ENCODE data around the gene HOXD10. TPM values are rescaled to one million over a fixed set of nuclear protein-coding genes. Genes with fewer than 3 reads are reported as not detected.

Gene HOXD10
- total RNA-seq, 1 donor from 2014 or later: not detected

DNA sequence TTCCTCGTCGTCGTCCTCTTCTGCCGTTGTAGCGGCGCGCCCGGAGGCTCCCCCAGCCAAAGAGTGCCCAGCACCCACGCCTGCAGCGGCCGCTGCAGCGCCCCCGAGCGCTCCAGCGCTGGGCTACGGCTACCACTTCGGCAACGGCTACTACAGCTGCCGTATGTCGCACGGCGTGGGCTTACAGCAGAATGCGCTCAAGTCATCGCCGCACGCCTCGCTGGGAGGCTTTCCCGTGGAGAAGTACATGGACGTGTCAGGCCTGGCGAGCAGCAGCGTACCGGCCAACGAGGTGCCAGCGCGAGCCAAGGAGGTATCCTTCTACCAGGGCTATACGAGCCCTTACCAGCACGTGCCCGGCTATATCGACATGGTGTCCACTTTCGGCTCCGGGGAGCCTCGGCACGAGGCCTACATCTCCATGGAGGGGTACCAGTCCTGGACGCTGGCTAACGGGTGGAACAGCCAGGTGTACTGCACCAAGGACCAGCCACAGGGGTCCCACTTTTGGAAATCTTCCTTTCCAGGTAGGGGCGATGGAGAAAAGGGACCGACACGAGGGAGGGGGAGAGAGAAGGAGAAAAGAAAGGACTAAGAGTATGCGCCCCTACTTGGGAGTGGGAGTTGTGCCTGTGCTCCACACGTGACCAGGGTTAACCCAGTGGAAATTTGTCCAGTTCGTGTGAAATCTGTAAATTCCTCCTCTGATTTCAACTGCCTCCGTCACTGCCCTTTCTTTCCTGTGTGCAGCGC is 23.3 kb upstream of the HOXD10 start:
- Mint-ChIP-seq H3K27me3 (ENCODE audit: unreplicated experiment) (peaks cover 41% of the 10 kb centered on the region), H3K4me1 (ENCODE audit: unreplicated experiment) (peaks cover 29% of the 10 kb centered on the region), H3K4me3 (ENCODE audit: unreplicated experiment) (no peak overlapping the region), H3K36me3 (ENCODE audit: low read depth, unreplicated experiment) (no peaks in the 10 kb centered on the region), H3K9me3 (ENCODE audit: unreplicated experiment) (no peaks in the 10 kb centered on the region), H3K27ac (ENCODE audit: unreplicated experiment) (peak overlapping the region; percentile 74)
- TF ChIP-seq, protein P1, sequence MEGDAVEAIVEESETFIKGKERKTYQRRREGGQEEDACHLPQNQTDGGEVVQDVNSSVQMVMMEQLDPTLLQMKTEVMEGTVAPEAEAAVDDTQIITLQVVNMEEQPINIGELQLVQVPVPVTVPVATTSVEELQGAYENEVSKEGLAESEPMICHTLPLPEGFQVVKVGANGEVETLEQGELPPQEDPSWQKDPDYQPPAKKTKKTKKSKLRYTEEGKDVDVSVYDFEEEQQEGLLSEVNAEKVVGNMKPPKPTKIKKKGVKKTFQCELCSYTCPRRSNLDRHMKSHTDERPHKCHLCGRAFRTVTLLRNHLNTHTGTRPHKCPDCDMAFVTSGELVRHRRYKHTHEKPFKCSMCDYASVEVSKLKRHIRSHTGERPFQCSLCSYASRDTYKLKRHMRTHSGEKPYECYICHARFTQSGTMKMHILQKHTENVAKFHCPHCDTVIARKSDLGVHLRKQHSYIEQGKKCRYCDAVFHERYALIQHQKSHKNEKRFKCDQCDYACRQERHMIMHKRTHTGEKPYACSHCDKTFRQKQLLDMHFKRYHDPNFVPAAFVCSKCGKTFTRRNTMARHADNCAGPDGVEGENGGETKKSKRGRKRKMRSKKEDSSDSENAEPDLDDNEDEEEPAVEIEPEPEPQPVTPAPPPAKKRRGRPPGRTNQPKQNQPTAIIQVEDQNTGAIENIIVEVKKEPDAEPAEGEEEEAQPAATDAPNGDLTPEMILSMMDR (IDR thresholded peaks at IDR 0.05; ENCODE audit: unreplicated experiment): no peak
- no peak for DNase-seq (ENCODE audit: low spot score)

GRCh38 chr2:176093898-176094249 is 22.7 kb upstream of the HOXD10 start:
- peak overlapping the region; percentile 74 for H3K27ac Mint-ChIP-seq (ENCODE audit: unreplicated experiment)
- H3K4me3 Mint-ChIP-seq (ENCODE audit: unreplicated experiment): peak overlapping the region; percentile 49
- H3K4me1 Mint-ChIP-seq (ENCODE audit: unreplicated experiment): peaks cover 32% of the 10 kb centered on the region
- H3K27me3 Mint-ChIP-seq (ENCODE audit: unreplicated experiment): peaks cover 41% of the 10 kb centered on the region
- no peaks in the 10 kb centered on the region for H3K9me3 Mint-ChIP-seq (ENCODE audit: unreplicated experiment)
- no peaks in the 10 kb centered on the region for H3K36me3 Mint-ChIP-seq (ENCODE audit: low read depth, unreplicated experiment)
- TF ChIP-seq, protein P1 (IDR thresholded peaks at IDR 0.05; ENCODE audit: unreplicated experiment): no peak
- DNase-seq (ENCODE audit: low spot score): no peak

GRCh38 chr2:176094349-176094748 is 22.2 kb upstream of the HOXD10 start:
- DNase-seq (ENCODE audit: low spot score): no peak
- TF ChIP-seq, protein P1 (IDR thresholded peaks at IDR 0.05; ENCODE audit: unreplicated experiment): no peak
- Mint-ChIP-seq H3K9me3 (ENCODE audit: unreplicated experiment) (no peaks in the 10 kb centered on the region), H3K36me3 (ENCODE audit: low read depth, unreplicated experiment) (no peaks in the 10 kb centered on the region), H3K4me3 (ENCODE audit: unreplicated experiment) (no peak overlapping the region), H3K27me3 (ENCODE audit: unreplicated experiment) (peaks cover 45% of the 10 kb centered on the region), H3K27ac (ENCODE audit: unreplicated experiment) (no peak overlapping the region), H3K4me1 (ENCODE audit: unreplicated experiment) (peaks cover 35% of the 10 kb centered on the region)

- Mint-ChIP-seq H3K27ac (ENCODE audit: unreplicated experiment) (no peak overlapping the region), H3K4me3 (ENCODE audit: unreplicated experiment) (no peak overlapping the region), H3K27me3 (ENCODE audit: unreplicated experiment) (peaks cover 48% of the 10 kb centered on the region), H3K36me3 (ENCODE audit: low read depth, unreplicated experiment) (no peaks in the 10 kb centered on the region), H3K9me3 (ENCODE audit: unreplicated experiment) (no peaks in the 10 kb centered on the region), H3K4me1 (ENCODE audit: unreplicated experiment) (peaks cover 37% of the 10 kb centered on the region)
- TF ChIP-seq, protein P1 (IDR thresholded peaks at IDR 0.05; ENCODE audit: unreplicated experiment): no peak
- DNase-seq (ENCODE audit: low spot score): no peak
Observed at GRCh38 chr2:176095421-176095820, 21.2 kb upstream of the HOXD10 start.

GRCh38 chr2:176096243-176096985 is 20.2 kb upstream of the HOXD10 start:
- DNase-seq (ENCODE audit: low spot score): no peak
- no peaks in the 10 kb centered on the region for H3K36me3 Mint-ChIP-seq (ENCODE audit: low read depth, unreplicated experiment)
- no peak overlapping the region for H3K27ac Mint-ChIP-seq (ENCODE audit: unreplicated experiment)
- H3K4me3 Mint-ChIP-seq (ENCODE audit: unreplicated experiment): peak overlapping the region; percentile 2
- peaks cover 37% of the 10 kb centered on the region for H3K4me1 Mint-ChIP-seq (ENCODE audit: unreplicated experiment)
- no peaks in the 10 kb centered on the region for H3K9me3 Mint-ChIP-seq (ENCODE audit: unreplicated experiment)
- TF ChIP-seq, protein P1 (IDR thresholded peaks at IDR 0.05; ENCODE audit: unreplicated experiment): no peak
- H3K27me3 Mint-ChIP-seq (ENCODE audit: unreplicated experiment): peaks cover 52% of the 10 kb centered on the region
